ENCODE results near the gene ST6GALNAC3.

Gene ST6GALNAC3

DNA sequence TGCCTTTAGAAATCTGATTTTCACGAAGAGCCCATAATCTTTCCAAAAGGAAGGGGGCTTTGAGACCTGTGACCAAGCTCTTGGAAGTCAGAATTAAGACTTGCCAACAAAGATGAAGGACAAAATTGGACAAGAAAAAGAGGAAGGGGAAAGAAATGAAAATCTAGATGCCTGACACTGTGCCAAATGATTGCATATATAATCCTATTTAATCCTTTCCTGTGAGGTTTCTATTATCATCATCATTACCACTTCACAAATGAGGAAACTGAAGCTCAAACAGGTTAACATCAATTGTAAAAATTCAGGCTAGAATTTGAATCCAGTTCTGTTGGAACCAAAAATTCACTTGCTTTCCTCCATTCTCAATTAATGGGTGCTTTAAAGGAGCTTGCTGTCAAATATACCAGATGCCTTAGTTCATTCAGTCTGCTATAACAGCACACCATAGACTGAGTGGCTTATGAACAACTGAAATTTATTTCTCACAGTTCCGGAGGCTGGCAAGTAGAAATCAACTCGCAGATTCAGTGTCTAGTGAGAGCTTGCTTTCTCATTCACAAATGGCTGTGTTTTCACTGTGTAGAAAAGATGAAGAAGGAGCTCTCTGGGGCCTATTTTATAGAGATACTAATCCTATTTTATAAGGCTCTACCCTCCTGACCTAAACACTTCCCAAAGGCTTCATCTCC, 595.2 kb downstream of the ST6GALNAC3 start:
- no peak for DNase-seq

DNA sequence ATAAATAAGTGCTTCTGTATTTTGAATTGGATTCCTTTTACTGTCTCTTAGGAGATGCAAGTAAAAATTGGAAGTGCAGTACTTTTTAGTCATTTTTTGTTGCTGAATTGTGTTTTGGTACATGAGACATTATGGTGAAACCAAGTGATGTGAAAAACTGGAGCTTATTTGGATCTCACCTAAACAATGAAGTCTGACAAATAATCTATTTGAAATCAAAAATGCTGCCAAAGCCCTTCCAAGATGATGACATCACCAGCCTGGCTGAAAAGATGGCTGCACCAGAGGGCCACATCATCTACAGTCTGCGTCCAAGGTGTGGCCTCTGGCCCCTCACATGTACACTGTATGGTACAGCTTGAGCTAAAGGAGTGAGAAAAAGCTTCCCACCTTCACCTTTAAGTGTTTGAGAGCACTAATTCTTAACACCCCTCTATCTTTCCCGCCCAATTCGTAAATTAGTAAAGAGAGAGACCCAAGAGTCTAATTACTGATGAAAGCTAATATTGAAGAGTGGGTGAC, 600.2 kb downstream of the ST6GALNAC3 start:
- no peak for DNase-seq

DNA sequence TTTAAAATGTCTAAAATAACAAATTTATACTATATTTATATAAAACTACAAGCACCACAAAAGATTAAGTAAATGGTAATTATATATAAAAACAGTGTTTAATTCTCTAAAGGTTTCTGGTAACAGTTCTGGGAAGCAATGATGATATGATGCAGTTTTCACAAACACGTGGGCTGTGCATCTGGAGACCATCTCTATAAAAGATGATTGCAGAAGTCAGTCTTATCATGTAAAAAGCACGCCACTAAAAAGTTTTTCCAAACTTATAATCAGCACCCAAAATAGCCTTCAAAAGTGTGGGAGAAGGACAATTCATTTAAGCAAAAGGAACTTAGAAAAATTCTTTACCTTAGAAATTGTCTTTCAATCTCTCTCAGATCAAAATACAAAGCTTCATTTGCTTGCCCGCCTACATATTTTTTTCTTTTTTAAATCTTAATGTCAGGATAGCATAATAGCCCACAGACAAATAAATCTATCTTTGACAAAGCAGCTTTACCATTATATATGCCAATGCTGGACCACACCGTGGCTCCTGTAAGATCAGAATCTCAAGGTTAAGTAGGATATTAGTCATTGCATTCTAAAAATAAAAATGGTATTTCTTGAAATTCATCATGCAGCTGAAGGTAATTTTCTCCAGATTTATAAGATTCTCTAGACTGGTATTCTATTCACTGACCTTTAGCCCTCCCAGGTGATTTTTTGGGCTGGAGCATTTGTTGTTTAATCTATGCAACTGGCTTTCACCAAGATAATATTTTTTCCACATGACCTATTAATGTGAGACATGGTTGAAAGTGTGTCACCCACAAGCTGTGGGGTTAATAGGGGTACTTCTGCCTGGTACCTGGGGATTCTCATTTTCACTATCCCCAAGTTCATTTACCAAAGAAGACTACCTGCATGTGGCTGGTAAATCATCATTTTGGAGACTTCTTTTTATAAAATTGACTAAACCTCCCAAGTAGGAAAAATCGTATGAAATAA, 603.2 kb downstream of the ST6GALNAC3 start:
- no peak for DNase-seq

DNA sequence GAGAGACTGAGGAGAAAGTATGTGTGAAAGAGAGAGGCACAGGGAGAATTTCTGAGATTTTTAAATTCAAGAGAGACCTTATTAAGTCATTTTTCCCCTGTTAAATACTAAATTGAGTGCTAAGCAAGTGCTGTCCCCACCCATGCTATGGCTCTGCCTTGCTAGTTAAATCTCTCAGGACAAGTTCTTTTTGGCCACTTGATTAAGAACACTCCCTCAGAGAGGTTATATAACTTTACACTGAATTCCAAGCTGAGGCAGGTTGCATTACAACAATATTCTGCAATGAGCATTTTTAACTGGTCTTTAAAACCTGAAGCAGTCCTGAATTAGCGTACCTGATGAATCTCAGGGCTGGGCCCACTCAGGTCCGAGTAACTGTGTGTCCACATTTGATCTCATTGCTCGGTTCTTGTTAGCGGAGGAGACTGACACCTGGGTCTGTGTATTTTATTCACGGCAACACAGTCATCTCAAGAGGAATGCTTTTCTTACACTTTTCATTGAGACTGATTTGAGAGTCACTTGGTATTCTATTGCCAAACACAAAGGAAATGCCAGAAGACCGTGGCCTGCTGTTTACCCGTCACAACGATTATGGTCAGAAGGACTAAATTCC, 605.1 kb downstream of the ST6GALNAC3 start:
- DNase-seq = no peak

DNA sequence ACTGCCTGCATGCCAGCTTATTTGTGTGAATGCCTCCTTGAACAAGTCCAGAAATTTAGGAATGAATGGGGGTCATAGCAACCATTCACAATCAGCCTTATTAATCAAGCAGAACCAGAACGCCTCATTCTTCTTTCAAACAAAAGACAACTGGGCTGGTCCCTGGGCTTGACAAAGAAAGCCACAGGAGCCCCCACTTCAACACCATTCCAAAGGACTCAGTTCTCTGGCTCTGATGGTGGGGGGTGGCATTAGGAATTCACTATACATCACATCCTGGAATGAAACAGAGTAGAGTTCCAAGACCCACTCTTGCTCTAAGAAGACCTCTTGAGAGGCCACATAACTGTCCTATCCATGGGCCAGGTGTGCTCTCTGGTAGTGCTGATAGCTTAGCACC, 606.1 kb downstream of the ST6GALNAC3 start:
- no peak for DNase-seq

DNA sequence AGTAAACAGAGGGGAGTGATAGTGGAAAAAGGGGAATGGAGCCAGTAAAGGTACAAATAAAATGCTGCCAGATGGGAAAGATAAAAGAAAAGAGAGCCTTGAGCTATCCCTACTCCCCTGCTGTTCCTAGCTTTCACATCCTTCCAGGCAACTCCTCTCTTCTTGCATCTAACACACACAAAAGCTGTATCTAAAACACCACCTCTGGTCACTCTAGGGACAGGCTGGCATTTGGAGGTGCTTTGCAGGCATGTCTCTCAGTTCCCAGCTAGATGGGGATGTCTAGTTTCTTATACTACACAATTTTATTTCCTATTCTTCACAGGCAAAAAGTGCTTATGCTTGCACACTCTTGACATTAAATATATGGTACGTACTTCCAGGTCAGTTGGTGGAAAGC, 607.6 kb downstream of the ST6GALNAC3 start:
- DNase-seq = no peak
